HG03571 (cell line): ENCODE results near the gene GRM7.

ENCODE experiments used
- ATAC-seq: cut with Tn5 transposase; IDR thresholded peaks from one replicate; pipeline ENCODE4 v1.9.1; 2021; ENCODE audit not compliant: unreplicated experiment

The GRM7 gene

DNA sequence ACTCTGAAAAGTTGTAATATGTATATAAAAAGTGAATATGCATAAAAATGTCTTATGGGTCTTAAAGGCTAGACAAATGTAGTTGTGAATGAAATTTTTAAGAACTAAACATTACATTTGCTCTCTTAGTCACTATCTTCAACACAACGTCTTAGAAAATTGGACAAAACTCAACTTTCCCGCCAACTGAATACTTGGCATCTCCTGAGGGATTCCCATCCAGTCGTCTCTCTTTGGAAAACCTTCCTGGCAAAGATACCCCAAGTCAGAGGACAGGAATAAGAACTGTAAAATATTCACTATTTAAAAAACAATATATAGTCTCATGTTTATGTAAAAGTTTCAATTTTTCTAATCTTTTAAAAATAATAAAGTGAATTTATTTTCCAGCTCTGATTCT is 354.8 kb downstream of the GRM7 start:
- ATAC-seq = no peak

- no peak for ATAC-seq
Measured at GRCh38 chr3:7226393-7226792, 365.5 kb downstream of the GRM7 start.

GRCh38 chr3:7238565-7239295 is 377.8 kb downstream of the GRM7 start:
- ATAC-seq = no peak

DNA sequence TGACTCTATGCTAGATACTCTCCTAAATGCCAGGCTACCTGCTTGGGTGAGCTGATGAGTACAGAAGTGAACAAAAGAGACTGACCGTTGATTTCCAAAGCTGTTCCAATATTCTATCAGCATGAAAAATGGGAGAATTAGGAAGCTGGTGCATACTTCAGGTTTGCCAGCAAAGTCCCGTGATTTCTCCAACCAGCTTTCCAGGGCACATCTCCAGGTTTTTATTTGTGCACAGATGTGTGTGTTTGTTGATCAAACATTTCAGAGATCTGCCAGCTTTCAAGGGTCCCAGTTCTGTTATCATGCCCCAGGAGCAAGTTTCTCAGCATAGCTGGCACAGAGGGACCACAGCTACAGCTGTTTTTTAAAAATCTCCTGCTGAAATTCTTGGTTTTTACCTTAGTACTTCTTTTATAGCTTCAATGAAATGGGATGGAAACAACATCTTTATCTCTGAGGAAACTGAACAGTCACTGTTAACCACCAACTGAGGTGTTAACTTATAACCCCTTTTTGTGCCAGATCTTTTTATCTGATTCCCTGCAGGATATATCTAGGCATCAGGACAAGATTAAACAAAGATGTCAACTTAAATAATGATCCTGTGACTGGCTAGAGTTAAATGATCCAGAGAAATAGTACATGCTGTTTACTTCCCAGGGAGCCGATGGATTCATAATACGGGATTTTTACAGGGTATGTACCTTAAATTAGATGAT is 380.8 kb downstream of the GRM7 start:
- no peak for ATAC-seq

DNA sequence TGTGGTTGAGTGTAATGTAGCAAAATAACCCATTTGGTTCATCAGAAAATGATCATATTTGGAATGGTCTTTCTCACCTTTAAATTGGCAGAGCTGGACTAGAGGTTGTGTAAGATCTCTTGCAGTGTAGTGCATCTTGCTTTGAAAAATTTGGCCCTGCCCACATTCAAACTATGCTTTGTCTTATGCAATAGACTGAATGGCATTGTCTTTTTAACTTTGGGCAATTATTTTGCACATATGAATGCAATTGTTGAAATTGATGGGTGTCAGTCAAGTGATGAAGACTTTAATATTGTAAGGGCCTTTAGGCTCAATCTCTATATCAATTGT is 381.4 kb downstream of the GRM7 start:
- no peak for ATAC-seq

GRCh38 chr3:7249493-7250076 is 388.7 kb downstream of the GRM7 start:
- ATAC-seq = no peak

DNA sequence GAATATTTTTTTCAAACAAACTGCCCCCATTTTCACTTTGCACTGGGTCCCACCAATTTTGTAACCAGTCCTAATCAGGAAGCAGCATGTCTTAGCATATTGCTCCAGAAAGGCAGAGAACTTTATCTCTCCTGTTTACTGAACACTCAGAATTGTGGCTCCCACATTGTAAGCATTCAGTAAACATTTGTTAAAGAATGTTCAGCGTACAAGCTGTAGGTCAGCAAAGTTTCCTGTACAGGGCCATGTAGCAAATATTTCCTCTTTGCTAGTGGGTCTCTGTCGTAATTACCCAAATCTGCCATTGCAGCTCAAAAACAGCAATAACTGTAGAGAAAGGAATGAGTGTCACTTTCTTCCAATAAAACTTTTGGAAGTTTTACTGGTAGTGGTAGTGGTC is 393.3 kb downstream of the GRM7 start:
- ATAC-seq = no peak

DNA sequence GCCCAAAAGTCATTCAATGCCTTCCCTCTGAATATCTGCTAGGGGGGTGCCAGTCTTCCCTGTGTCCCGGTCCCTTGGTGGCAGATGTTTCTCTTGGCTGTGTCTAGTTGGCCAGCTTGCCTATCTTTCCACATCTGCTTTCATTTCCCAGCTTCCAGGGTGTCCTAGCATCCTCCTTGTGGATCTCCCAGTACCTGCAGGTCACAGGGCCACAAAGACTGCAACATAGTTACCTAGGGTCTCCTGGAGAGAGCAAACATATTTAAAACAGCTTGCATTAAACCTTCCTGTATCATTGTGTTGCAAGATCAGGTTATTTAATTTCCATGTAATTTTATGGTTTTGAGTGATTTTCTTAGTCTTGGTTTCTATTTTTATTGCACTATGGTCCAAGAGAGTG is 400.1 kb downstream of the GRM7 start:
- ATAC-seq = no peak

GRCh38 chr3:7263347-7264195 is 402.7 kb downstream of the GRM7 start:
- ATAC-seq = no peak

DNA sequence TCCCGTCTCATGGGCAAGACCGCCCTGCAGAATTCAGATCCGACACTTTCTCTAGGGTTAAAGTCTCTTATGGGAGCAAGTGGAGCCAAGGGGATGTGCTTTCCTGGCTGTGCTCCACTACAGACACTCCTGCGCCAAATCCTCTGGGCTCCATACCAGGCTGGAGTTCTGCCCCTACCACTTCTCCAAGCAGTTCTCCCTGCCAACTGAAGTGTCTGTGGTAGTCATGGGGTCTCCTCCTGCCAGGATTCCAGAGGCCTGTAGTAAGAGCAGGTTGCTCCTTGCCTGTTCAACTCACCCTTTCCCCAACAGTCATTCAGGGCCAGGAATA is 403.2 kb downstream of the GRM7 start:
- ATAC-seq = no peak

- ATAC-seq = no peak
Measured at GRCh38 chr3:7265736-7266135, 404.8 kb downstream of the GRM7 start.

- ATAC-seq = no peak
Measured at GRCh38 chr3:7266551-7266950, 405.6 kb downstream of the GRM7 start.

DNA sequence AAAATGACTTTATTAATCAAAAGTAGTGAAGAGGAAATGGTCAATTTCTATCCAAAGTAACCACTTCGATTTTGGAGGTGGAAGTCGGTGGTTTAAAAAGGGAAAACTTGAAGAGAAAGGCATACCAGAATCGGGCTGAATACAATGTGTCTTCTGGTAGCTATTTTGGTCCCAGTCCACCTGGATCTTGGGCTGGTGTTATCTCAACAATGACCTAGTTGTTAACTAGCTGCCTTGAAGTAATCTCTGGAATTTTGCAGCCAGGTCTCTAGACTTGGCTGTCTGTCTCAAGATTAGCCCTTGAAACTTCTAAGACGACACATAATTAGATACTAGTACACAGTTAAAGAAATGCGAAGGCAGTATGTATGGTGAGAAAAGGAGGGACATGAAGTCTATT is 409.8 kb downstream of the GRM7 start:
- no peak for ATAC-seq

- ATAC-seq = no peak
Measured at GRCh38 chr3:7271631-7272030, 410.7 kb downstream of the GRM7 start.

GRCh38 chr3:7272203-7272602 is 411.3 kb downstream of the GRM7 start:
- no peak for ATAC-seq

DNA sequence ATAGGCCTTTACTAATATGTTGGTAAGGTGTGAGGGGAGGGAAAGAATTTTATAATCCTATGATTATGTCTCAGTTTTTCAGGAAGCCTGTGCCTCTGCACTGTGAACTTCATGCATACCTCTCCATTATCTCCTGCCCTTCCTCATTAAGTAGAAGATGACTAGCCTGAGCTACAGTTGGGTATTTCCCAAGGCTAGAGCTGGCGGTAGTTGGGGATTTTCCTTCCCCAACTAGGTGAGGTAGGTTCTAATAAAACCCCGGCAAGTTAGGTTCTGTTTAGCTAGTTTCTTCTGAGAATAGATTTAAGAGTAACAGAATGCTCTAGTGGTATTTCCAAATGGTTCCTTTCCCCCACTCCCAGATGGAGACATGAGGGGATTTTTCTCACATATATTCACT is 414.5 kb downstream of the GRM7 start:
- peak; percentile 61 for ATAC-seq

- no peak for ATAC-seq
Measured at GRCh38 chr3:7280318-7280717, 419.4 kb downstream of the GRM7 start.

DNA sequence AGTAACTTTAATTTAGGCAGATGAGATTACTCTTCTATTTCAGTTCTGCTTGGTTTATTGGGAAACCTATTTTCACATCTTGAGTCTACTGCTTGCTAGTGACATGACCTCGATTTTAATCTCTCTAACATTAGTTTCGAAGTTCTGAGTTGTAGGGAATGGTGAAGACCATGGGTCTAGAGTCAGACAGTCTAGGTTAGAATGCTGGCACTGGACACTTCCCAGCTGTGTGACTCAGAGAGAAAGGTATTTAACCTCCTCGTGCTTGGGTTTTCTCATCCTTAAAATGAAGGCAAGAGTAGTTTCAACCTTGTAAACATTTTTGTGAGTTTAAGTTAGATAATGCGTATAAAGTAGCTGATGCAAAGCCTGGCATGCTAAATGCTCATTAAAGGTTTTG is 422.1 kb downstream of the GRM7 start:
- no peak for ATAC-seq

- ATAC-seq = no peak
Measured at GRCh38 chr3:7285505-7285904, 424.6 kb downstream of the GRM7 start.

- no peak for ATAC-seq
Measured at GRCh38 chr3:7288133-7288532, 427.2 kb downstream of the GRM7 start.

GRCh38 chr3:7289121-7289520 is 428.2 kb downstream of the GRM7 start:
- ATAC-seq = no peak
